GM13977 (cell line): Measurements from ENCODE around the gene GDPGP1.
A peak's percentile ranks its signal among the peaks of the same experiment; 100 is the strongest.

Experiments used
- DNase-seq: peaks from one replicate; pipeline ENCODE4 v3.0.0; 2012; ENCODE audit warnings: low spot score
- CTCF ChIP-seq: IDR thresholded peaks from 2 replicates; pipeline ENCODE4 v1.5.1; 2012; ENCODE audit warnings: mild to moderate bottlenecking, control low read depth; ENCODE audit not compliant: insufficient read depth; ENCODE audit errors: extremely low read depth, missing control alignments
- in situ Hi-C: fragments of 300-500 bp; cut with MboI; formaldehyde crosslinking; loops from one replicate; pipeline ENCODE4 v1.12.0; 2022; ENCODE audit warnings: low sequenced_read_pairs, low pct_unique_long_range_greater_than_20kb, mixed read lengths, inconsistent platforms; ENCODE audit not compliant: unreplicated experiment

Gene GDPGP1

GRCh38 chr15:90231028-90232017 lies 2.7 kb upstream of the GDPGP1 start:
- DNase-seq = peak; percentile 77
- no peak for TF ChIP-seq CTCF
- in situ Hi-C loops = no loop called here

- in situ Hi-C loops = no loop called here
- DNase-seq = peak; percentile 28
- no peak for TF ChIP-seq CTCF
Measured at GRCh38 chr15:90232196-90232595, 1.8 kb upstream of the GDPGP1 start.

GRCh38 chr15:90232941-90233386 lies 1.0 kb upstream of the GDPGP1 start:
- in situ Hi-C loops = no loop called here
- no peak for DNase-seq
- peak; percentile 47 for TF ChIP-seq CTCF

DNA sequence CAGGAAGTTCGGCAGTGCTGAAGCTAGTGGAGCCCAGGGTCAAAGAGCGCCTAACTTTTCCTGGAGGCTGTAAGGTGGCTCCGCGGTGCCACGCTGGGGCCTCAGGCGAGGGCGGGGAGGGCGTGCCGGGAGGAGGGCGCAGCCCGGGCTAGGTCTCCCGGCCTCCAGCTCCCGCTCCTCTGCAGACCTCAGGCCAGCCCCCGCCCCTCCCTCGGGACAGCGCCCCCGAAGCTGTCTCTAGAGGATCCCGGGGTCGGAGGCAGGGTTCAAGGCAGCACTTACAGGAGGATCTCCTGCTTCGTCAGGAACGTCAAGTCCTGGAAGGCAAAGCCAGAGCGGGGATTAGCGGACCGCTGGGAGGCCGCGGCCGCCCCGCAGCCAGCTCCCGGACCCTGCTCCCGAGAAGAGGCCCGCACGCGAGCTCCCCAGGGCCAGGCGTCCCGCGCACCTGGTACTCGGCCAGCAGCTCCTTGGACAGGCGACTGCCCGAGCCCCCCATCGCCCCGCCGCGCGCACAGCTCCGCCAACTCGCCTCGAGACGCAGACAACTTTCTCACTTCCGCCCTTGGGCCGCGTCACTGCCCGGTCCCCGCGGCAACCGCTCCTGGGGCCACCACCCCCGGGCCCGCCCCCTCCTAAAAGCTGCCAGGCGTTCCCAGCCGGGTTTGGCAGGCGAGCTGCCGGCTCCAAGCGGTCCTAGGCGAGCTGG lies 468 bp upstream of the GDPGP1 start, which contains the start of gene CIB1:
Gene CIB1, minus strand, starts transcription at position 555 of the 709 bp plus-strand sequence. Its CDS starts 56 bp downstream, at position 499.
- peak; percentile 99 for DNase-seq
- in situ Hi-C loops = no loop called here
- no peak for TF ChIP-seq CTCF

- DNase-seq = no peak
- TF ChIP-seq CTCF = no peak
- in situ Hi-C loops = no loop called here
Measured at GRCh38 chr15:90239371-90239770, 5.4 kb downstream of the GDPGP1 start.

- in situ Hi-C loops = no loop called here
- no peak for DNase-seq
- no peak for TF ChIP-seq CTCF
Measured at GRCh38 chr15:90240856-90241255, 6.8 kb downstream of the GDPGP1 start.
